Stimulated activated CD4-positive, alpha-beta T cell treated with anti-CD3 and anti-CD28 coated beads, Interleukin-4, amount 100 ng/mL, for 1 hour (primary cell): ENCODE measurements around the gene HDHD2.
"Not testable (repeated sequence)": the region's sequence is repeated elsewhere in the genome, so short reads cannot be mapped to it uniquely, and the experiment has no call there.

ENCODE experiments used
- DNase-seq: peaks from one replicate; pipeline ENCODE4 v3.0.0-alpha.2; 2020

Gene HDHD2, protein sequence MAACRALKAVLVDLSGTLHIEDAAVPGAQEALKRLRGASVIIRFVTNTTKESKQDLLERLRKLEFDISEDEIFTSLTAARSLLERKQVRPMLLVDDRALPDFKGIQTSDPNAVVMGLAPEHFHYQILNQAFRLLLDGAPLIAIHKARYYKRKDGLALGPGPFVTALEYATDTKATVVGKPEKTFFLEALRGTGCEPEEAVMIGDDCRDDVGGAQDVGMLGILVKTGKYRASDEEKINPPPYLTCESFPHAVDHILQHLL

DNA sequence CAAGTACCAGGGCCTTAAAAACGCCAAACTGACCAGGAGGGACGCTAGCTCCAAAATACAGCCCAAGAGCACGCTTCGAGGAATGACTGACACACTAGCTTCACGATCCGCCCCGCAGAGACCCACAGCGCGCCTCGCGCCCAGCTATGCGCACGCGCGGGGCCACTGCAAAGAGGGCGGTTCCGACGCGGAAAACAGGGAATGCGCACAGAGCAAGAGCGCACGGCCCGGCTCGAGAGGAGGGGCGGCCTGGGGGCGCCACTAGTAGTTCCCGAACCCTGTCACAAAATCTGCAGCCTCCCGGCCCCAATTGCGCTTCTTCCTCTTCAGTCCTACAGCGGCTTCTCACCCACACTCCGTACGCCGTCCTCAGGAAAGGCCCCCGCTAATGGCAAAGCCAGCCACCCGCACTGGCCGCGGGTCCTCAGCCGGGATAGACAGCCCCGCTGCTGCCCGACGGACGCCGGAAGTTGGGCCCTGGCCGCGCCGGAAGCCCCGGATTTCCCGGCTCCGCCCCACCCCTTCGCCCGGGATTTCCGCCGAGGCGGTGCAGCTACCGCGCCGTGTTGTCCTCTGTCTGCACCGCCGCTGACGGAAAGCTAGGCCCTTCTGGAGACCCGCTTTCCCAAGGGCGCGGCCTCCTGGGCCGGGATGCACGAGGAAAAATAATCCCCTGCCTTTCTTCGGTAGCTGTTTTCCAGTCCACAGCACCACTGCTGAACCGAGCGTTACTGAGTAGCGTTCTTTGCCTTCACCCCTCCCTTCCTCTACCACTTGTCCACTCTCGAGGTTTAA lies at the start of gene HDHD2:
TSS of gene HDHD2 (minus strand) at position 472 of the 795 bp plus-strand sequence. CDS start 14,061 bp downstream, outside the sequence.
- DNase-seq = peak; percentile 84

DNA sequence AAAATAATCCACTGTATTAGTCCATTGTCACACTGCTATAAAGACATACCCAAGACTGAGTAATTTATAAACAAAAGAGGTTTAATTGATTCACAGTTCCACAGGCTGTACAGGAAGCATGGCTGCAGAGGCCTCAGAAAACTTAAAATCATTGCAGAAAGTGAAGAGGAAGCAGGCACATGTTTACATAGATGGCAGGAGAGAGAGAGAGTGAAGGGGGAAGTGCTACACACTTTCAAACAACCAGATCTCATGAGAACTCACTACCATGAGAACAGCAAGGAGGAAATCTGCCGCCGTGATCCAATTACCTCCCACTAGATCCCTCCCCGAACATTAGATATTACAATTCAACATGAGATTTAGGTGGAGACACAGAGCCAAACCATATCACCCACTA lies 45.7 kb upstream of the HDHD2 start:
- DNase-seq = not testable (repeated sequence)

DNA sequence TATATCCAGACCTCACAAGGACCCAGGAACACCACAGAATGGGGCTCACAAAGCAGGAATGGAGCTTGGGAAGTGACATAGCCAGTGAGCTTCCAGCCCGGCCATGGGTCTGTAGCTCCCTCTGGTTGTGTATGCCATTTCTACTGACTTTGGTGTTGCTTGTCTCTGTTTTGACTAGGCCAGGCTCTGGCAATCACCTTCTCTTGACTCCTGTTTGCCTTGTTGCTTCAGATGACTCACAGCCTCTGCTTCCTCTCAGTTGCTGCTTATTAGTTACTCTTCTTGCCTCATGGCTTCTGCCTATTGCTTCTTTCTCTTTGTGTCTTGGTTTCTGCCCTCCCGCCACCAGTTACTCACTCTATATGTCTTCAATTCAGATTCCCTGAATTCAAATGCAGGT lies 41.7 kb upstream of the HDHD2 start:
- DNase-seq = no peak

DNA sequence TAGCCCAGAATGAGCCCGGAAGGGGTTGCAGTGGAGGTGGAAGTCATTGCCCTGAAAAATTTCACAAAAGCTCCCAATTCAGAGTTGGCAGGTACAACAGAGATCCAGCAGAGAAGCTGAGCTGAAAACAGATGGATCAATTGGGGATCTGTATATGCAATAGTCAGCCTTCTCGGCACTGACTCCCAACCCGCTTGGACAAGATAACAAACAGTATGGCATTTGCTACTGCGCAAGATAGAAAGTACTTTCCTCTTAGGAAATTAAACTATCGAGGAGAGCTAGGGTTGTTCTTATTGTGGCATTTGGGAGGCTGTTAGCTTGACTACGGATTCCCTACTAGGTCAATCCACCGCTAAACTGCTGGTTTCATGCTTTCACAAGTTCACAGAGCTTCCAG lies 37.4 kb upstream of the HDHD2 start:
- no peak for DNase-seq

GRCh38 chr18:47184419-47185050 lies 34.2 kb upstream of the HDHD2 start:
- no peak for DNase-seq

- not testable (repeated sequence) for DNase-seq
Observed at GRCh38 chr18:47182156-47182555, 31.9 kb upstream of the HDHD2 start.

GRCh38 chr18:47180765-47181164 lies 30.5 kb upstream of the HDHD2 start:
- no peak for DNase-seq

DNA sequence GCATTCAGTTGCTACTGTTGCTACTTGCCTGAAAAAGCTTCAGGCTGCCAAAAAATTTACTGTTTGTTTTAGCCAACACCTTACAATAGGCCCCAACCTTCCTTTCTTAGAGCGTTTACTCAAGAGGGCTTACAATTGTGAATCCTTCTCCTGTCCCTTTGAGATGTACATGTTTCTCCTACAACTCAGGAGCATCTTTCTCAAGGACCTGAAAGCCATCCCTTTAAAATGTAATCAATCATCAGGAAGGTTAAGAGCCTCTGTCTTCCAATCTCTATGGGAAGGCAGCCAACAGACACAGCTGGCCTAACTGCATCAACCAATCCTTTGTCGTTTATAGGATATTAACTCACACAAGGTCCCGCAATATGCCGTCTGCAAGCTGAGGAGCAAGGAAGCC lies 29.2 kb upstream of the HDHD2 start:
- DNase-seq = no peak

GRCh38 chr18:47175898-47176575 lies 25.7 kb upstream of the HDHD2 start, which contains the start of gene IER3IP1:
Gene IER3IP1, minus strand, starts transcription at chr18:47176364. Its CDS starts 87 bp downstream, at chr18:47176277.
- peak; percentile 91 for DNase-seq

DNA sequence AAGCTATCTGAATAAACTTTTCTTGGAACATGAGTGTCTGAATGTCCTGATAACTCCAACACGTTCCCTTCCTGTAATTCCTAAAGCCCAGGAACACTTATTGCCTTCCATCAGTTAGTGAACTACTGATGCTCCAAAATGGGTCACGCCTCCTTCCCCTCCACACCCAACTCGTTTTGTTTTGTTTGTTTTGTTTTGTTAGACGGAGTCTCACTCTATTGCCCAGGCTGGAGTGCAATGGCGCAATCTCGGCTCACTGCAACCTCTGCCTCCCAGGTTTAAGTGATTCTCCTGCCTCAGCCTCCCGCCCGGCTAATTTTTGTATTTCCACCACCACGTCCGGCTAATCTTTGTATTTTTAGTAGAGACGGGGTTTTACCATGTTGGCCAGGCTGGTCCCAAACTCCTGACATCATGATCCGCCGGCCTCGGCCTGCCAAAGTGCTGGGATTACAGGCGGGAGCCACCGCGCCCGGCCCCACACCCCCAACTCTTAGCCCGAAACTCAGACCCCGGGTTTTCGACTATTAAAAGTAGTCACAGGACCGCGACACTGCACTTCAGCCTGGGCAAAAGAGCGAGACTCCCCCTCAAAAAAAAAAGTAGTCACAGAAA lies 25.1 kb upstream of the HDHD2 start:
- DNase-seq = no peak

GRCh38 chr18:47174545-47175116 lies 24.3 kb upstream of the HDHD2 start:
- no peak for DNase-seq

- DNase-seq = no peak
Observed at GRCh38 chr18:47172476-47172875, 22.2 kb upstream of the HDHD2 start.

DNA sequence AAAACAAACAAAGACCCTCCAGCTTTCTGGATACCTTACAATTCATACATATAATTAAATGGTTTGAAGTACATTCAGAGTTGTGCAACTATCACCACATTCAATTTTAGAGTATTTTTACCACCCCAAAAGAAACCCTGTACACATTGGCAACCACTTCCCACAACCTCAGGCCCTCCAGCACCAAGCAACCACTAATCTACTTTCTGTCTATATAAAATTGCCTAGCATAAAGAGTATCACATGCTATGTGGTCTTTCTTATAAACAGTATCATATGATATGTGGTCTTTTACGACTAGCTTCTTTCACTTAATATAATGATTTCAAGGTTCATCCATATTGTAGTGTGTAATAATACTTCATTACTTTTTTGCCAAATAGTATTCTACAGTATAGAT lies 18.6 kb upstream of the HDHD2 start:
- DNase-seq = no peak

DNA sequence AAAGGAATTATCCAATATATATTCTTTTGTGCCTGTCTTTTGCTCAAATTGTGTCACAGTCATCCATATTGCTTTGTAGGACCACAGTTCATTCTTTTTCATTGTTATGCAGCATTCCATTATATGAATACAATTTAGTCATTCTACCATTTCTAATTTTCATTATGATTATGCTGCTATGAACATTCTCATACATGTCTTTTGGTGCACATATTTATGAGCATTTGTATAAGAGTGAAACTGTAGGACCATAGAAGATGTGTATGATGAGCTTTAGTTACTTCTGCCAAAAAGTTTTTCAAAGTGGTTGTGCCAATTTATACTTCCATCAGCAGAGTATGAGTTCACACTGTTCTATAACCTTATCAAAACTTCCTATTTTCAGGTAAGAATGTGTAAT lies 18.2 kb upstream of the HDHD2 start:
- DNase-seq = no peak

DNA sequence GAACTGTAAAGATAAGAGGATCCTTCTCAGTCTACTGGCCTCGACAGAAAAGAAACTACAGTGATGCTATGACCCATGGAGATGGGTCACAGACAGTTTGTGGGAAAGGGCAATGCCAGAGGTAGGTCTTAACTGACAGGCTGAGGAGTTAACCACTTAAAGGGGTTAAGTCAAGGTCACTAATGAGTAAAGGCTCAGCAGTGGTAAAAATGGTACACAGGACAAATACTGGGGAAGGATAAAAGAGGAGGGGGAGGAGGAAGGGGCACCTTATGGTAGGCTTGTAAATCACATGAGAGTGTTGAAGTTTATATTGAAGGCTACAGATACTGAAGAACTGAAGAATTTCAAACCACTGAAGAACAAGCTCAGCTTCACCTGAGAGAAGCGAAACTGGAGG lies 16.0 kb upstream of the HDHD2 start:
- DNase-seq = no peak

- DNase-seq = no peak
Observed at GRCh38 chr18:47163241-47163640, 12.9 kb upstream of the HDHD2 start.

DNA sequence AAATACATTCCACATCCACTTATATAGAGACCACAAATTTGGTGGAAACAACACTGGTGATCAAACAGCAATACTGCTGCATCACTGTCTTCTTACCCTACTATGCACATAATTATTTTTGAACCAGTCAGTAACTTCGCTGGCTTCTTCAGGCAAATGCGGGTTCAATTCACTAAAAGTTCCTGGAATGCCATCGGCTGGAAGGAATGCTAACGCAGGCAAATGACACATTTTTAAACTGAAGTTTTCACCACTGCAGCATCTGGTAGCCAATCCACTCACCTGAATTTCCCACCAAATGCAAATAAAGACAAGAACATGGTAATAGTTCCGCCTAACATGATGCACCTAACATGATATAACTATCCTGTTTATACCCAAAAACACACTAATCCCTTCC lies 10.0 kb upstream of the HDHD2 start:
- no peak for DNase-seq

DNA sequence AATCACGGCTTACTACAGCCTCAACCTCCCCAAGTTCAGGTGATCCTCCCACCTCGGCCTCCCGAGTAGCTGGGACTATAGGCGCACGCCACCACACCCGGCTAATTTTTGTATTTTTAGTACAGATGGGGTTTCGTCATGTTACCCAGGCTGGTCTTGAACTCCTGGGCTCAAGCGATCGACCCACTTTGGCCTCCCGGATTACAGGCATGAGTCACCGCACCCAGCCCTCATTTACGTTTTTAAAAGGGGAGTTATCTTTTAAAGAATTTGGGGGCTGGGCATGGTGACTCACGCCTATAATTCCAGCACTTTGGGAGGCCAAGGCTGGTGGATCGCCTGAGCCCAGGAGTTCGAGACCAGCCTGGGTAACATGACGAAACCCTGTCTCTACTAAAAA lies 8.1 kb upstream of the HDHD2 start:
- not testable (repeated sequence) for DNase-seq

DNA sequence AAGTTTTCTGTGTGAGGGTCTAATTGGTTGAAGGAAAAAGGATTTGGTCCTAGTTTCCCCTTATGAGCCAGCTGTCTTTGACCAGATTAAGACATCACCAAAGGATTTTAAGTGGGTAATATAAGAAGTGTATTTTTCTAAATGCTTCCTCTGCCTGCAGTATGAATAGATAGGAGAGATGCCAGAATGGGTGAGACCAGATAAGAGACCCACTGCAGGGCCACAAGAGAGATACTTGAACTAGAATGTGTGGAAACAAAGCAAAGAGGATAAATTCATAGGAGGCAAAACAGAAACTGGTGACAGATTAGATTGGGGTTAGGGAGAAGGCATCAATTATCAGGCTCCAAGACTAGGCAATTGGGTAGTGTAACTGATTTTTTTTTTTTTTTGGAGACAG lies 1.1 kb upstream of the HDHD2 start:
- no peak for DNase-seq

DNA sequence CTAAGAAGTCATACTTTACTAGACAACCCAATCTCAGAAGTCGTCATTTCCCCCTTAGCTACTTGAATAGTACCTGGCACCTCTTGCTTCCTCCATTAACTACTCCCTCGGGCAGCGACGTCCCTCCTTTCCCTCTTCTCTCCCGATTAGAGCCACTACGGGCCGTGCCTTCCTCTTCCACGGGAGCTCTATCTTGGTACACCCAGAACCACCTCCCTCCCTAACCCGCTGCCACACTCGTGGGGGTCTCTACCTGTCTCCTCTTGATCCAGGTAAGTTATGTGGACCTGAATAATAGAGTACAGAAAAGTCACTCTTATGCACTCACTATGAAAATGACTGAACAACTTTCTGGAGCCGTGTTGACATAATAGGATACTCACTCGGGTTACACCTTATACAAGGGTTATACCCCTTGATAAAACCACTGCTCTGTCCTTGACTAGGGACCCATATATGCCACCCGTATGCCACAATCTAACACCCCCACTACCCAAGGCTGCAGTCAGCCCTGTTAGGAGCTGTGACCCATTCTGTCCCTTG lies 595 bp upstream of the HDHD2 start:
- DNase-seq = no peak

- DNase-seq = no peak
Observed at GRCh38 chr18:47149457-47150028, 757 bp downstream of the HDHD2 start.

DNA sequence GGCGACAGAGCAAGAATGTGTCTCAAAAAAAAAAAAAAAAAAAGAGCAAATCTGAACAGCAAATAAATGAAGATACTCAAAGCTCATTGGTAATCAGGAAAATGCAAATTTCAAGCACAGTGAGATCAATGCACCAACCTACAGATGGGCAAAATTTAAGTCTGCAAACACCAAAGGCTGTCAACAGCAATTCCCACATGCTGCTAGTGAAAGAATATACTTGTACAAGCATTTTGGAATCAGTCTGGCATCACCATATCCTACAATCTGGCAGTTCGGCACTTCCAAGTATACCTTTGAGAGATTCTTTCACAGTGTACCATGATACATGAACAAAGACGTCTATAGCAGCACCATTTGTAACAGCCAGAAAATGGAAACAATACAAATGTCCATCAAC lies 4.1 kb downstream of the HDHD2 start:
- DNase-seq = no peak
